ENCODE measurements around the gene SIPA1L3. TPM values are rescaled to one million over a fixed set of nuclear protein-coding genes. Genes with fewer than 3 reads are reported as not detected.

Gene SIPA1L3
- total and polyA plus RNA-seq, 2 experiments from 2014 or later = 15.7 to 54.1 TPM

GRCh38 chr19:37972803-37973202 is 65.8 kb downstream of the SIPA1L3 start (continued):
- no peak for TF ChIP-seq ZNF462 (CRISPR knock-in tag; IDR thresholded peaks at IDR 0.05)

GRCh38 chr19:37973666-37974065 is 66.7 kb downstream of the SIPA1L3 start:
- Mint-ChIP-seq H3K4me1 (no peaks in the 10 kb centered on the region), H3K36me3 (ENCODE audit: low read depth) (peaks cover 30% of the 10 kb centered on the region), H3K9me3 (peaks cover 21% of the 10 kb centered on the region), H3K4me3 (no peak overlapping the region), H3K27me3 (ENCODE audit: insufficient read depth, low read depth, poor library complexity) (peaks cover 5% of the 10 kb centered on the region), H3K27ac (no peak overlapping the region)
- H3K4me3 ChIP-seq = no peak overlapping the region
- peaks cover 14% of the 10 kb centered on the region for H4K20me1 ChIP-seq (replicated peaks; ENCODE audit: insufficient read depth)
- no peaks in the 10 kb centered on the region for H3K4me1 ChIP-seq (ENCODE audit: insufficient read depth)
- no peaks in the 10 kb centered on the region for H3F3A ChIP-seq (replicated peaks; ENCODE audit: low read depth)
- no peaks in the 10 kb centered on the region for H3K9me2 ChIP-seq (ENCODE audit: insufficient read depth)
- ATAC-seq (no peak), DNase-seq (ENCODE audit: low spot score) (no peak)
- H3K4me2 ChIP-seq = no peak overlapping the region
- H3K27ac ChIP-seq (ENCODE audit: low read depth) = no peak overlapping the region
- no peaks in the 10 kb centered on the region for H3K27me3 ChIP-seq (ENCODE audit: insufficient read depth)
- no peaks in the 10 kb centered on the region for H3K36me3 ChIP-seq (ENCODE audit: insufficient read depth)
- H2AFZ ChIP-seq = no peak overlapping the region
- peaks cover 69% of the 10 kb centered on the region for H3K79me2 ChIP-seq (replicated peaks; ENCODE audit: insufficient read depth)
- TF ChIP-seq EZH2 (IDR thresholded peaks at IDR 0.05; ENCODE audit: low read depth, unreplicated experiment) = no peak
- TF ChIP-seq POLR2AphosphoS5 (IDR thresholded peaks at IDR 0.05; ENCODE audit: low read depth) = no peak
- TF ChIP-seq JUNB (IDR thresholded peaks at IDR 0.05; ENCODE audit: unreplicated experiment) = no peak
- no peak for TF ChIP-seq CTCF (conservative IDR thresholded peaks at IDR 0.05; ENCODE audit: low read depth in 2 of 2)
- TF ChIP-seq REST (IDR thresholded peaks at IDR 0.05; ENCODE audit: unreplicated experiment) = no peak
- TF ChIP-seq NANOG (IDR thresholded peaks at IDR 0.05; ENCODE audit: borderline replicate concordance) = no peak

Data from GM23338 (cell line).